ENCODE data around the gene TANC1.

Gene TANC1

GRCh38 chr2:159201360-159202063 lies 233.1 kb downstream of the TANC1 start:
- H3K27ac ChIP-seq = no peak overlapping the region
- TF ChIP-seq CTCF (IDR thresholded peaks at IDR 0.05) (no peak), ZFX (IDR thresholded peaks at IDR 0.05; ENCODE audit: borderline replicate concordance) (no peak)

GRCh38 chr2:159202568-159203071 lies 234.2 kb downstream of the TANC1 start:
- TF ChIP-seq ZFX (IDR thresholded peaks at IDR 0.05; ENCODE audit: borderline replicate concordance) (no peak), CTCF (IDR thresholded peaks at IDR 0.05) (no peak)

GRCh38 chr2:159204381-159205144 lies 236.1 kb downstream of the TANC1 start:
- no peak overlapping the region for H3K27ac ChIP-seq
- TF ChIP-seq CTCF (IDR thresholded peaks at IDR 0.05) (no peak), ZFX (IDR thresholded peaks at IDR 0.05; ENCODE audit: borderline replicate concordance) (no peak)

More at GRCh38 chr2:159202568-159203071, 234.2 kb downstream of the TANC1 start:
- no peak overlapping the region for H3K27ac ChIP-seq

GRCh38 chr2:159206736-159207380 lies 238.4 kb downstream of the TANC1 start:
- no peak overlapping the region for H3K27ac ChIP-seq
- TF ChIP-seq CTCF (IDR thresholded peaks at IDR 0.05) = no peak
- no peak for TF ChIP-seq ZFX (IDR thresholded peaks at IDR 0.05; ENCODE audit: borderline replicate concordance)

- TF ChIP-seq ZFX (IDR thresholded peaks at IDR 0.05; ENCODE audit: borderline replicate concordance) = no peak
- no peak for TF ChIP-seq CTCF (IDR thresholded peaks at IDR 0.05)
- no peak overlapping the region for H3K27ac ChIP-seq
Measured at GRCh38 chr2:159208438-159208837, 240.0 kb downstream of the TANC1 start.

- no peak for TF ChIP-seq ZFX (IDR thresholded peaks at IDR 0.05; ENCODE audit: borderline replicate concordance)
- no peak for TF ChIP-seq CTCF (IDR thresholded peaks at IDR 0.05)
- H3K27ac ChIP-seq = no peak overlapping the region
Measured at GRCh38 chr2:159209341-159210306, 241.2 kb downstream of the TANC1 start.
